ENCODE results near the gene HPSE.

- no peak for TF ChIP-seq CTCF (IDR thresholded peaks at IDR 0.05)
- TF ChIP-seq POLR2A (IDR thresholded peaks at IDR 0.05), result no peak
Measured at GRCh38 chr4:83268491-83268890, 66.2 kb downstream of the HPSE start.
